NCI-H345 treated with DMSO at 0.1 percent for 48 hours (cell line): ENCODE measurements around the gene SBNO2.

Experiments used
- DNase-seq: peaks from one replicate; lab custom pipeline; 2025; ENCODE audit not compliant: unreplicated experiment; lab: John Stamatoyannopoulos, UW

SBNO2 gene

GRCh38 chr19:1168572-1169410 lies 5.3 kb downstream of the SBNO2 start:
- no peak for DNase-seq

DNA sequence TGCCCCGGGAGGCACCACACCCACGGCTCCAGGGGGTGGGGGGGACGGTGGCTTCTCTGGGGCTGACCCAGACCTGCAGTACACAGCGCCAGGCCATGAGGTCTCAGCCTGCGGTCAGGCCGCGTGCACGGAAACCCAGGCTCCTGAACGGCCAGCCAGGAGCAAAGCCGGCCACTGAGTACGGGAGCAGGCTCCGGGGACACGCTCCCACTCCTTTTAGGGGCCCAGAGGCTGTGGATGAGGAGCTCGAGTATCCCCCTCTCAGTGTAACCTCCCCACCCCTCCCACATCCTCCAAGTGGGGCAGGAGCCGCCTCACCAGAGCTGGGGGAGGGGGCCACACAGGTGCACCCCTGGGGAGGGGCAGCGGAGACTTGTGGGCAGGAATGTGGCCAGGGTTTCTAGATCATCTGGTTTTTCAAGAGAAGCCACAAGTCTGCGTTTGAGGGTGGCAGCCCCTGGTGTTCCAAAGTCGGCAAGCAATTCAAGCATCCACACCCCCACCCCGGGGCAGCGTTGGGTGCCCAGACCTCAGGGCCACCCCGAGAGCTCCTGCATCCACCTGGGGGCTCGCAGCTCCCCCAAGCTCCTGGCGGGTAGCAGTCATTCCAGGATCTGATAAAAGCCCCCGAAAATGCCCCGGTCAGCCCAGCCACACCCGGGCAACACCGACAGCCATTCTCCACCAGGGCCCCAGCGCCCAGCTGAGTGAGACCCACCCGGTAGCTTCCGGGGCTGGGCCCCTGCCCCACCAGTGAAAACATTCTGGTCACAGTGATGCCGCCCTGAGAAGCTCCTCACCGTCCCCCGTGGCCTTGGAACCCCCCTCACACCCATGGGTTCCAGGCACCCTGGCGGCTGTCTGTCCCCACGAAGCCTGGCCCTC lies 6.1 kb downstream of the SBNO2 start:
- DNase-seq: no peak

- no peak for DNase-seq
Measured at GRCh38 chr19:1166872-1167573, 7.0 kb downstream of the SBNO2 start.

GRCh38 chr19:1164684-1165531 lies 9.2 kb downstream of the SBNO2 start:
- no peak for DNase-seq

GRCh38 chr19:1163934-1164683 lies 10.0 kb downstream of the SBNO2 start:
- DNase-seq: no peak

- DNase-seq: no peak
Measured at GRCh38 chr19:1163283-1163933, 10.7 kb downstream of the SBNO2 start.

DNA sequence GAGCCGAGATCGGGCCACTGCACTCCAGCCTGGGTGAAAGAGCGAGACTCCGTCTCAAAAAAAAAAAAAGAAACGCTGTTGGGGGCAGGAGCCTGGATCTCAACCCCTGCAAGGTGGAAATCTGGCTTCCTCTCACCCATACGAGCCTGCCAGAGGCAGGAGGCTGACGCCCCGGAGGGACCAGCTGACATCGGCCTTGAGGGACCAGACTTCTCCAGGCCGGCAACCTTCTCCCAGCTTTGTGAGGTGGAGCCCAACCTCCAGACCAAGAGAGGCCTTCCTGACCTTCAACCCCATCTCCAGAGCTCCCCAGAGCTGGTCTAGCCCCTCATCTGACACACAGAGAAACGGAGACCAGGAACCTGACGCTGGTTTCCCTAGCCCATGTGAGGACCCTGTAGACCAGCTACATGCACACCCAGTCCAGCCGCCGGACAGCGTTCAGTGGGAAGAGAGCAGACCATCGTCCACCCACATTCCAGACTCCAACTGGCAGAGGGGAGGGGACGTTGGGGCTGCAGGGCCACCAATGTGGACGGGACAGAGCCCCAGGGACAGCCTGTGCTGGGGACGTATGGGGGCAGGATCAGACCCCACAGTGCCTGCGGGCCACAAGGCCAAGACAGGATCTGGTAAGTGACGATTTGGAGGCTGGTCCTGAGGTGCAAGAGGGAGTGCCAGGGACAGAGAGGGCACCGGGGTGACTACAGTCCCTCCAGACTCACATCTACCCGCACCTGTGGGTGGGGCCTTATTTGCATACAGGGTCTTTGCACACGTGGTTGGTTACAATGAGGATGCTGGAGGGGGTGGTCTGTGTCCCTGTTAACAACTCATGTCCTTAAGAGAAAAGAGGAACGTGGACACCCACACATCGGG lies 11.4 kb downstream of the SBNO2 start:
- DNase-seq: no peak

DNA sequence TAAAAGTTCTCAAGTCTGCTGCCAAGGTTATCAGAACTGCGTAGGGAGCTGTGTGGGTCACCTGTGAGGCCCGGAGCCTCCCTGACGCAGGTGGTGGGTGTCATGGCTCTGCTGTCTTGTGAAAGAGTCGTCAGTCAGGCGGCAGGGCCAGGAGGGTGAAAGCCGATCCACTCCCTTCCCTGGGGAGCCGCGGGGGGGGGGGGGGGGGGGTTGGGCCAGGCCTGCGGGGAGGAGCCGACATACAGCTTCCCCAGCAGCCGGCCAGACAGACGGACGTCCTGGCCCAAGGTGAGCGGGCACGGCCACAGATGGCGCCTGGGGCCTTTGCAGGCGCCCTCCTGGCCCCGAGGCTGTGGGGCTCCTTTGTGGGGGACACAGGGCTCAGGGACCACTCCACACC lies 12.4 kb downstream of the SBNO2 start:
- no peak for DNase-seq

GRCh38 chr19:1159864-1160595 lies 14.0 kb downstream of the SBNO2 start:
- DNase-seq: no peak

GRCh38 chr19:1158885-1159448 lies 15.1 kb downstream of the SBNO2 start:
- DNase-seq: no peak

DNA sequence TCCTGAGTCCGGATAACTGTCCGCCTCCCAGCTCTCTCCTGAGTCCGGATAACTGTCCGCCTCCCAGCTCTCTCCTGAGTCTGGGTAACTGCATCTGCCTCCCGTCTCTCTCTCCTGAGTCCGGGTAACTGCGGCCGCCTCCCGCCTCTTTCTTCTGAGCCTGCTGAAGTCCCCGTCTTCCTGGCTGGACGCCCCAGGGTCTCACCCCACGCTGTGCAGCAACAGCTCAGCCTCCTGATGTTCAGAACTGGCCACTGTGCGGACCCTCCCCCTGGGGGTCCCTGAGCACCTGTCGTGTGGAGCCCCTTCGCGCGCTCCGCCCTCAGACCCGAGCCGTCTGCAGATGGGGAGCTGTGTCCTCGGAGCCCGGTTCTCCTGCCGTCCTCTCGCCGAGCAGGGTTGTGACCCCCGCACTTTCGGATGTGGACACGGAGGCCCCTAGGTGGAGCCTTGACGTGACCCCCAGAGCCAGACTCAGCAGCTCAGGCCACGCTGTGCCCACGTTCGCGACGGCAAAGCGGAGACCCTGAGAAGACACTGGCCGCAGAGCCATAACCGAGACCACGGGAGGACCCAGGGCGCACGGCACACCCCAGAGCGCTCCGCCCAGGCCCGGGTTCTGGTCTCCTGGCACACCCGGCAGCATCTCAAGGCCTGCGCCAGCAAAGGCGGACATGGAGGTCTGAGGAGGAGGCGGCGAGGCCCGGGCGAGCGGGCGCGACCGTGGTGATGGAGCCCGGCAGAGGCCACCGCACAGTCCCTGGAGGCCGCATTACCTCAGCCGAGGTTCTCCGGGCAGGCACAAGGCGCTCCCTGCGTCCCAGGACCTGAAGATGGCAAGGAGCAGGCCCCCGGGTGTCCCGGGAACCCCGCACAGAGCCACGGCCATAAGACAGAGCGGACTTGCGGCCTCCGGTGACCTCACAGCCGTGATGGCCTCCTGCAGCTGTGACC lies 15.9 kb downstream of the SBNO2 start:
- no peak for DNase-seq

DNA sequence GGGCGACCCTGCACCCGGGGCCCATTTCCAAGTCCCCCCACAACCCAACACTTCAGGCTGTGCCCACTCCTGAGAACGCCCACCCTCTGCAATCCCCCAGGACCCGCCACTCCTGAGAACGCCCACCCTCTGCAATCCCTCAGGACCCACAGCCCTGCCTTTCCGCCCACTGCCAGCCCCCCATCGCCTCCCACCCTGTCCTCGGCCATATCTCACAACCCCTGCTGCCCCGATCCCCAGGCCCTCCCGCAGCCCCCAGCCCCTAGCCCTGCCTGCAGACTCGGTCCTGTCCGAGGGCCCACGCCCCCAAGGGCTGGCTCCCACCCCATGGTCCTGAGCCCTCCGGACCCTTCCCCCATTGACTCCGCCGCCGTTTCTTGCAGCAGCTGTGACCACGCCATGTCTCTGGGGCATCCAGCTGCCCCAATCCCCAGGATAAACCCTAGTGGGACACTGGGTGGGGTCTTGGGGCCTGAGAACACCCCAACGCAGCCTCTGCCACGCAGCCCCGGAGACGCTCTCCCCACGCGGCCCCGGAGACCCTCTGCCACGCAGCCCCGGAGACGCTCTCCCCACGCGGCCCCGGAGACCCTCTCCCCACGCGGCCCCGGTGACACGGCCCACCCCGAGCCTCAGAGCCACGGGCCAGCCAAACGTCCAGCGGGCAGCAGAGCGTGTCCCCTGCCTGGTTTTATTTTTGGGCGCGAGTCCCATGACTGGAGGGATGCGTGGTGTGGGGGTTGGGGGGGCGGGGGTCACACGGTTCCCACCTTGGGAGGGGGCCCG lies 17.0 kb downstream of the SBNO2 start:
- no peak for DNase-seq

- no peak for DNase-seq
Measured at GRCh38 chr19:1156305-1156801, 17.7 kb downstream of the SBNO2 start.

DNA sequence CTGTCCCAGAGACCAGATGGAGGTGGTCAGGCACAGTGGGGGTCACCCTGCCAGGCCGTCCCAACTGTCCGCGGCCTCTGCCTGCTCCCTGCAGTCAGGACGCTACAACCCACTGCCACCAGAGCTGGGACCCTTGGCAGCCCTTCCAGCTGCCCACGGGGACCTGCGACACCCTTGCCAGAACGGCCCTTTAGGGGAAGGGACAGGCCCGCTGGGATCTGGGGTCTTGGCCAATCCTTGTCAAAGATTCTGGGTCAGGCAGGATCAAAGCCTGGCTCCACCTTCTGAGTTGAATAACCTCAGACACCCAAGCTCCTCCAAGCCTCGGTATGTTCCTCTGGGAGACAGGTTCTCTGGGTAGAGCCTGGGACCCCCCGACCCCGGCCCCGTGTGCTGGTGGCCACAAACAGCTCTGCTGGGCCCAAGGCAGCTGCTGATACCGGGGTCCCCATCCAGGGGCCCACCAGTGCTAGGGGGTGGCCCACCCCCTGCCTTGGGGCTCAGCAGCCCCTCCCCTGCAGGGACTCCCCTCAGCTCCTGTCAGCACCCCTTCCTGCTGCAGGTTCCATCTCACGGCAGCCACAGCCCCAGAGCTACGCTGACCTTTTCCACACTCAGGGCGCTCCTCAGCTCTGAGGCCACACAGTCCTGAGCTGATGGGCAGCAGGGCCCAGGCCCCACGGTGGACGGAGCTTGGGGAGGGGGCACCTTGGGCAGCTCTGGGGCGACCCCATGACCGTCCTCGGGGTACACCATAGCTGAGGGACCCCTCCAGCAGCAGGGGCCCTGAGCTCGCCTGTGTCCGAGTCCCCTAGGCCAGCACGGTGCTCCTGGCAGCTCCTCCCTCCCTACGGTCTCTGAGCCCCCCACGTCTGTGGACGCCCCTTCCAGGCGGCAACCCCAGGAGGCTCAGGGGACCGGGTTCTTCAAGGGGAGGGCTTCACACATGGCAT lies 18.4 kb downstream of the SBNO2 start:
- DNase-seq: no peak
